HG03521 (cell line): ENCODE data around the gene SLC25A34.

ENCODE experiments used
- ATAC-seq: cut with Tn5 transposase; IDR thresholded peaks from one replicate; pipeline ENCODE4 v1.9.1; 2021; ENCODE audit warnings: mild to moderate bottlenecking, moderate library complexity; ENCODE audit not compliant: unreplicated experiment

SLC25A34 gene

GRCh38 chr1:15712168-15712567, 23.9 kb upstream of the SLC25A34 start:
- no peak for ATAC-seq

DNA sequence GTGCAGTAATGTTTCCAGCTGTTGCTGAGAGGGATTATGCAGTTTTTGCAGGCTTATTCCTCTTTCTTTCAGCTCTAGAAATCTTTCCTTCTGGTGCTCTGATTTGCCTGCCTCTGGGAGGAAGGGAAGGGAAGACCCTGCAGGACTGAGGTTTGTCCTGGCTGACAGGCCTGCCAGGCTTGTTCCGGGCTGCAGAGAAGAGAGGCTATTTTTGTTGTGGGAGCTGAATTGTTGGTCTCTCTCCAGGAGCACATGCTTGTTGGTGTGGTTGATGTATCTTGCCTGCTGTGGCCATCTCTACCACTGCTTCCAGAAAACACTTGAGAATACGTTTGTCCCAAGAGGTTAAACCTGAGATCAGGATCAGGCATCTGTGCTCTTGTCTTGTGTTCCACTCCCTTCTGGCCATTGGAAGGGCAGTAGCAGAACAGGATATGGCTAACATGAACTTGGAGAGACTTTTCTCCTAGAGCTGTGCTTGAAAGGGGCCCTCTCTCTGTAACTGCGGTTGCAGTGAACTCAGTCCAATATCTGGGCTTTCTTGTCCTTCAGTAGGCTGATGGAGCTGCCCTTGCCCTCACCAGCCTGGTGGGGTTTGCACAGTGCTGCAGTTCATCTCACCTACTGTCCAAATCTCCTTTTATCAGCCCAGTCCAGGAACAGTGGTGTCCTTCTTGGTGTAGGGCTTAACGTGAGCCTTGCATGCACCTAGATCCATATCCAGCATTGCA, 21.5 kb upstream of the SLC25A34 start:
- ATAC-seq, result no peak

DNA sequence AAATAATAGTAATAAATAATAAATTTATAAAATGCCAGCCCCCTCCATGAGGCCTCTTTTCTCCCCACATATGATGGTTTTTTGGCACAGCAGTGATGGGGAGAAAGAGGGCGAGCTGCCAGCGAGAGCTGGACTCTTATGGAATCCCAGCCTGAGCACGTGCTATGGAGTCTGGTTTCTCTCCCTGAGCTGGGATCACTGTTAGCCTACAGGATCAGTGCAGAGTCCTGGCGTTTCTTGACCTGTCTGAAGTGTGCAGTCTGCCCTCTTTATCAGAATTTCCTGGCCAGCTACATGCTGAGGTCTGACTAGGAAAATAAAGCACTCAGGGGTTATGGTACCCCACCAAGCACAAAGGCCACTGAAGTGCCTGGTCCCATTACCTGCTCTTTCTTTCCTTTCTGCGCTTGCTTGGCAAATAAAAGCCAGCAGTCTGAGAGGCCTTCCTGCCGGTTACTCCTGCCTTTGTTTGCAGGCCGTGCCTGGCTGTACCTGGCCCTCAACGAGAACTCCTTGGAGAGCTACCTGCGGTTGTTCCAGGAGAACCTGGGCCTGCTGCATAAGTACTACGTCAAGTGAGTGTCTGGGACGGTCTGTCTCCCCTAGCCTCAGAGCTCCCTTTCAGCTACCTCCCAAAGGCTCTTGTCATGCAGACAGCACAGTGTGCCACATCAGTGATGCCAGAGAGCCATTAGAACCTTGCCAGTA, 18.5 kb upstream of the SLC25A34 start:
- ATAC-seq, result no peak

DNA sequence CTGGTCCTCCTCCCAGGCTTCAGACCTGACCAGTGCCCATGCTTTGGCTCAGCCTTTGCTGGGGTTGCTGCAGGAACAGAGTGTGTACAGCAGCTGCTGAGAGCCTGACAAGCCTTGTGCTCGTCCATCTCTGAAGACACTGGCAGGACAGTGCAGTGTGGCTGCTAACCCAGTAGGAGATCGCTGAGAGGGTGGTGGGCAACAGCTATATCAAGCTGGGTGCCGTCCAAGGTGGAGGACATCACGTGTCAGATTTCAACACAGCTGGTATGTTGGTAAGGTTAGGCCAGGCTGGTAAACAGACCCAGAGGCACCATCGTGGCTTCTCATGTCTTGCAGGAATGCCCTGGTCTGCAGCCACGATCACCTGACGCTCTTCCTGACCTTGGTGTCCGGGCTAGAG, 17.9 kb upstream of the SLC25A34 start:
- ATAC-seq, result no peak

GRCh38 chr1:15719381-15720120, 16.5 kb upstream of the SLC25A34 start:
- ATAC-seq, result no peak

DNA sequence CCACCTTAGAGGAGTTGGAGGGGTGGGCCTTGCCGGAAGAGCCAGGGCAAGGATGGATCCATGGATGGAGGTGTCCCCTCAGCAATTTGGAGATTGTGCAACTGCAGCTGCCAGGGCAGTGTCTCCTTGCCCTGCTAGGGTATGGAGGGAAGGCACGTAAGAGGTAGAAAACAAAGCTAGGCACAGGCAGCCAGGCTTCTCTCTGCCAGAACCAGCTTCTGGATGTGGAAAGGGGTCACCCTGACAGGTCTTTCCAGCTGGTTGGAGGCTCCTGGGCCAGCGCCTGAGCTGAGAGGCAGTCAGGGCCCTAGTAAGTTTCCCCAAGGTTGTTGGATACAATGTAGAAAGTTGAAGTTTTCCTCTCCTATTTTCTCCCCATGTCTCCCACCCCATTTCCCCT, 15.2 kb upstream of the SLC25A34 start:
- no peak for ATAC-seq

DNA sequence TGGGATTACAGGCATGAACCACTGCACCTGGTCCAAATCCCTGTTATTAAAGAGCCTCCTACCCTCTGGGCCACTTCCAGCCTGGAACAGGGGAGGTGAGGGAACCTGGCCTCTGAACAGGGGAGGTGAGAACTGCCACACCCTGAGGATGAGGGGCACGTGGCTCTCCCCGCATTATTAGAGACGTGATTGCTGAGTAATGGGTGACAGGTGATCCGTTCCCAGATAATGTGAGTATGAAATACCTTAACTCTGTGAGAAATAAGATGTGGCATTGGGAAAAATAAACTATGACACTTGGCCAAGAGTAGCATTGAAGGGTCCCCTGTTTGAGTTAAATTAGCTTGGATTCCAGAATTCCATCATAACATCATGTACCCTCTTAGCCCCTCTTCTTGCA, 13.6 kb upstream of the SLC25A34 start:
- ATAC-seq, result no peak

DNA sequence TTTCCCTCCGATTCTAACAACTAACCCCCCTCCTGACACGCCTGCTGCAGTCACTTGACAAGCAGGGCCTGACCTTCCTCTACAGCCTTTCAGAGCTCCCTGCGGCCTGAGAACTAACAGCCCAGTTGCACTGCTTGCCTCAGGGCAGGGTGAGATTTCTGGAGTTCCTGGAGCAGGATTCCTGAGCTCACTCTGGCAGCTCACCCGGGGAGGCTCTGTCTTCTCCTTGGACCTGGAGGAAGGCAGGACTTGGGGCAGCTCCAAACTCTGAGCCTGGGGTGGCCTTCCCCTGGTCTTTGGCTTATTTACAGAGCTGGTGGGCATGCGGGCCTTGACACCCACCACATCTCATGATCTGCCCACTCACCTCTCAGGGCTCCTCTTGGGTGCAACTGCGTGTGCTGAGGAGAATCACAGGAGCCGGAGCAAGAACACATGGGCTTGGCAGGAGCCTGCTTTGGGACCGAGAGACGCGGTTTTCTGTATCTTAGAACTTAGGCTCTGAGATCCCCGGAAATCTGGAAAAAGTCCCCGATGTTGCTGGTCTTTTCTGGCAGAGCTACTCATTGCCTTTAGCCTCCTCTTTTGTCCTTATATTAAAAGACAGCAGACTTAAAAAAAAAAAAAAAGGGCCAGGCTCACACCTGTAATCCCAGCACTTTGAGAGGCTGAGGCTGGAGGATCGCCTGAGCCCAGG, 13.1 kb upstream of the SLC25A34 start:
- no peak for ATAC-seq

- no peak for ATAC-seq
Measured at GRCh38 chr1:15723631-15724246, 12.3 kb upstream of the SLC25A34 start.

GRCh38 chr1:15724949-15725880, 10.8 kb upstream of the SLC25A34 start:
- no peak for ATAC-seq

GRCh38 chr1:15726508-15726907, 9.6 kb upstream of the SLC25A34 start:
- no peak for ATAC-seq

GRCh38 chr1:15727021-15727420, 9.0 kb upstream of the SLC25A34 start:
- ATAC-seq, result no peak

- ATAC-seq, result no peak
Measured at GRCh38 chr1:15727424-15727823, 8.6 kb upstream of the SLC25A34 start.

- ATAC-seq, result no peak
Measured at GRCh38 chr1:15727866-15728534, 8.1 kb upstream of the SLC25A34 start.

DNA sequence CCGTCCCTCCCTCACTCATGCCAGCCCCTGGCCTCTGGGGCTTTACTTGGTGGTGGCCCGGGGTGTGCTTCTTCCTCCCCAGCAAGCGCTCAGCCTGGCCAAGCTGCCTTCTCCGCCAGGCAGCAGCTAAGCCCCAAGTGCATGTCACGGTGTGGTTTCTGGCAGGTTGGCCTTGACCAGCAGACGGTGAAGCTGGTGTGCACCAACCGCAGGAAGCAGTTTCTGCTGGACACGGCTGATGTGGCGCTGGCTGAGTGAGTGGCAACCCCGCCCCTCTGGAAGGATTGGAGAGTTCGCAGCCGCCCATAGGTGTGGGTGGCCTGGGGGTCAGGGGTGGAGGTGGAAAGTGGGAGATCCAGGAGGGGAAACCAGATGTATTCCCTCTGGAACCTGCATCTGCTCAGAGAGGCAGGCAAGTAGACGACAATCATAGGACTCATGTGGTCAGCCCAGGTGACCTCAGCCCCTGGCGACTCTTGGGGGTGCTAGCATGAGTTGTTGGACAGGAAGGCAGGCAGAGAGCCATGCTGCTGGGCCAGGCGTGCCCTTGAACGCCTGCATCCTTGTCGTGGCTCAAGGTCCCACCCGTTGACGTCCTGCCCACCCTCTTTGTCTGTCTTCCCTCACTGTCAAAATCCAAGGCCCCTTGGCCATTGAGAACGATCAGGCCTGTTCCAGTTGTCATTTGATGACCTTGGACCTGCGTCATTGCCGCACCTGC, 7.0 kb upstream of the SLC25A34 start:
- no peak for ATAC-seq

- no peak for ATAC-seq
Measured at GRCh38 chr1:15730423-15730822, 5.6 kb upstream of the SLC25A34 start.

GRCh38 chr1:15730936-15731335, 5.1 kb upstream of the SLC25A34 start:
- ATAC-seq, result no peak
